Measurements from ENCODE around the gene IFIT2. TPM values are rescaled to one million over a fixed set of nuclear protein-coding genes. Genes with fewer than 3 reads are reported as not detected.
"Not testable (repeated sequence)": the region's sequence is repeated elsewhere in the genome, so short reads cannot be mapped to it uniquely, and the experiment has no call there.

Gene IFIT2
- total RNA-seq, 1 donor from 2014 or later: 4.0 TPM

- DNase-seq (ENCODE audit: low spot score): no peak
These were observed 5.4 kb downstream of the IFIT2 start for GRCh38 chr10:89307269-89307577.

- DNase-seq (ENCODE audit: low spot score): no peak
These were observed 6.4 kb downstream of the IFIT2 start for GRCh38 chr10:89308266-89308665.

GRCh38 chr10:89308736-89309135, 6.9 kb downstream of the IFIT2 start:
- DNase-seq (ENCODE audit: low spot score): no peak

GRCh38 chr10:89309156-89310055, 7.6 kb downstream of the IFIT2 start:
- DNase-seq (ENCODE audit: low spot score): no peak

GRCh38 chr10:89310056-89310893, 8.4 kb downstream of the IFIT2 start:
- DNase-seq (ENCODE audit: low spot score): no peak

GRCh38 chr10:89312973-89313372, 11.1 kb downstream of the IFIT2 start:
- no peak for DNase-seq (ENCODE audit: low spot score)

GRCh38 chr10:89314676-89315075, 12.8 kb downstream of the IFIT2 start:
- no peak for DNase-seq (ENCODE audit: low spot score)

GRCh38 chr10:89318047-89318446, 16.2 kb downstream of the IFIT2 start:
- not testable (repeated sequence) for DNase-seq (ENCODE audit: low spot score)

- not testable (repeated sequence) for DNase-seq (ENCODE audit: low spot score)
These were observed 23.2 kb downstream of the IFIT2 start for GRCh38 chr10:89325081-89325480.

- DNase-seq (ENCODE audit: low spot score): not testable (repeated sequence)
These were observed 24.0 kb downstream of the IFIT2 start for GRCh38 chr10:89325856-89326255.

GRCh38 chr10:89327803-89328441, 26.1 kb downstream of the IFIT2 start, which contains the start of gene IFIT3:
Gene IFIT3, plus strand, starts transcription at chr10:89327997. Its CDS starts 77 bp downstream, at chr10:89328074.
- DNase-seq (ENCODE audit: low spot score): peak; percentile 67

- no peak for DNase-seq (ENCODE audit: low spot score)
These were observed 27.3 kb downstream of the IFIT2 start for GRCh38 chr10:89329151-89329550.

GRCh38 chr10:89330014-89330413, 28.2 kb downstream of the IFIT2 start:
- not testable (repeated sequence) for DNase-seq (ENCODE audit: low spot score)

- no peak for DNase-seq (ENCODE audit: low spot score)
These were observed 28.8 kb downstream of the IFIT2 start for GRCh38 chr10:89330537-89331212.

- DNase-seq (ENCODE audit: low spot score): not testable (repeated sequence)
These were observed 29.8 kb downstream of the IFIT2 start for GRCh38 chr10:89331487-89332122.

GRCh38 chr10:89332123-89332633, 30.3 kb downstream of the IFIT2 start:
- DNase-seq (ENCODE audit: low spot score): no peak

GRCh38 chr10:89335226-89335625, 33.4 kb downstream of the IFIT2 start:
- no peak for DNase-seq (ENCODE audit: low spot score)

GRCh38 chr10:89336241-89336640, 34.4 kb downstream of the IFIT2 start:
- DNase-seq (ENCODE audit: low spot score): no peak

- DNase-seq (ENCODE audit: low spot score): no peak
These were observed 35.6 kb downstream of the IFIT2 start for GRCh38 chr10:89337484-89337883.

GRCh38 chr10:89338713-89339112, 36.9 kb downstream of the IFIT2 start:
- no peak for DNase-seq (ENCODE audit: low spot score)

GRCh38 chr10:89339875-89340274, 38.0 kb downstream of the IFIT2 start:
- no peak for DNase-seq (ENCODE audit: low spot score)
